HG02885 (cell line): ENCODE data around the gene SPON2.
A peak's percentile ranks its signal among the peaks of the same experiment; 100 is the strongest.

ENCODE experiments used
- ATAC-seq: cut with Tn5 transposase; IDR thresholded peaks from one replicate; pipeline ENCODE4 v1.9.1; 2021; ENCODE audit warnings: mild to moderate bottlenecking; ENCODE audit not compliant: unreplicated experiment, poor library complexity

SPON2 gene

DNA sequence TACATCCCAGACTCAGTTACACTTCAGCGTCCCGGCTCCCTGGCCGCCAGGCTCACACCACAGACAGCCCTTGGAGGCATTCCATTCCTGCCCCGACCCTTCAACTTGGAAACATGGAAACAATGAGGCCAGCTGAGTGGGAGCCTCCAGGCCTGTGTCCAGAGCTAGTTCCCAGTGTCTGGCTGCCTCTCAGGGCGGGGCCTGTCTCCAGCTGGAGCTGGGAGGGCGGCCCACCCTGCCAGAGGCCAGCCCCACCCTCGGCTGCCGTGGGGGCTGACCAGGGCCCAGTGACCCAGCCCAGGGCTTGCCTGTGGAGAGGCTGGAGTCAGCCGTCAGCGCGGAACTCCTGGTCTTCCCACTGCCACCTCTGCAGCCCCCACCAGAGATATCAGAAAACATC, 37.4 kb upstream of the SPON2 start:
- no peak for ATAC-seq

DNA sequence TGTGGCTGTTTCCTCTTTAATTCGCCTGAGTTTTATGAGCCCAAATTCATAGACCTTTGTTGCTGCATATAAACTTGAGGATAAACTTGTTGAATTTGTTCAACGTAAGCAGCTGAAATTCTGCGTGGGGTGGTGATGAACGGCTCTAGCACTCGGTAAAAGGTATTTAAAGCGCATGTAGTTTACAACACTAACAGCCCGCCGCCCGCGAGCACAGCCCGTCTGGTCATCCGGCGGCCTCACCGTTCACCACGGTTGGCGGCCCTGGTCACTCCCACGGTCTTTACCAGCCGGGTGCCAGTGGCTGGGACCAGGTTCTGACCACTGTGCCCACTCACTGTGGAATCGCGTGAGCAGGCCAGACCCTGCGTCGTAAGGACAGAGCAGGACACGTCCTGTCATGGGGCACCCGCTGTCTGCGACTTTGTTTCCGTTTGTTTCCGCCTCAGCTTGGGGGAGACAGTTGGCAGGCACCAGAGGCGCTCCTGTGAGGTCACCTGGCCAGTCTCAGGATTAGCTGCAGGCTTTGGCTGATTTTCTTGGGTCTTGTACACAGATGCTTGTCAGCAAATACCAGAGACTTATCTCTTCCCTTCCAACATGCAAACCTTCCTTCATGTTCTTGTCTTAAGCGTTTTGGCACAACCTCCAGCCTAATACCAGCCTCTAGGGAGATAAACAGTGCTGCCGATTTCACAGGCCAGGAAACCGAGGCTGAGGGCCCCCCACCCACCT, 36.8 kb upstream of the SPON2 start:
- no peak for ATAC-seq

DNA sequence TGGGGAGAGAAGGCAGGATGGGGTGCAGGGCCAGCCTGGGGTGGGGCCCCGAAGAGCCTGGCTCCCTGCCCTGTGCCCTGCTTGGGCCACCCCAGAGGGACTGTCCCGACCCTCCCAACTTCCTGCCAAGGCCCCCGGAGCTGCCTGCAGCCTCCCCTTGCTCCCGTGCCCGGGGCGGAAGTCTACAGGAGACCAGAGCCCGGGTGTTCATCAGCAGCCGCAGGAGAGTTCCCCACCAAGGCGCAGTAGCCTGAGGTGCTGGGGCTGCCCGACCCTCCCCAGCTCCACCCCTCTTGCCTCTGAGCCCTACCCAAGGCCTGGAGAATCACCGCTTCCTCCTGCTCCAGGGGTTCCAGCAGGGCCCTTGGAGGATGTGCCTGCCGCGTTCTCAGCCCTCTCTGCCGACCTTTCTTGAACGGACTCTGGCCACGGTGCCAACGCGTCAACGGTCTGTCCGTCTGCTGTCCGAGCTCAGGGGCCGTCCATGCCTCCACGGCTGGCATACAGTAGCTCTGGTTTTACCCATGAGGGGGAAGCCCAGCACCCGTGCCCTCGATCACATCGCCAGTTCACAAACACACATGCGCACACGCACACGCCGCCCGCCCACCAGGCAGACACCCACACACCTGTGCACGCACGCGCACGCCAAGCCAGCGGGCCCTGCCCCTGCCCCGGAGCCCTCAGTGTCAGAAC, 36.0 kb upstream of the SPON2 start:
- ATAC-seq = no peak

DNA sequence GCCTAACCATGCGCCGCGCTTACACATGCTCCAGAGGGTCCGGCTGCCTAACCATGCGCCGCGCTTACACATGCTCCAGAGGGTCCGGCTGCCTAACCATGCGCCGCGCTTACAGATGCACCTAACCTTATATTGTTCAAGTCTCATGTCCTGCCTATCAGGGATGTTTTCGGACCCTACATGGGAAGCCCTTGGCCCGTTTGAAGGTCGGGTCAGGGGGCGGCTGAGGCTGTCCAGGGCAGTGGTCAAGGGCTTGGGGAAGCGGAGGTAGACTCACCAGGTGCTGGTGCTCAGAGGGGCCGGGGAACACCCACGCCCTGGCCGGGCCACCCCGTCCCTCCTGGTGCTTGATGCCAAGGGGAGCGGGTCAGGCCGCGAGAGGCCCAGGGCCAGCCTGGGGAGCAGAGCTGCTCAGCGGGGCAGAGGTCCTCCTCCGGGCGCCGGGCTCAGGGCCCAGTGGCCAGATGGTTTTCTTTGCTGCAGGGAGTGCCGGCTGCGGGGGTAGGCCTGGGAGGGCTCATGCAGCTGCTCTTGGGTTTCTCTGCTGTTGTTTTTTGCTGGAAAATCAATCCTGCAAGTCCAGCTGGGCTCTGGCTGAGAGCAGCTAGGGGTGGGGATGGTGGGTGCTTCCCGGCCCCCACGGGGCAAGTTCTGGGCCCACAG, 35.4 kb upstream of the SPON2 start:
- no peak for ATAC-seq

DNA sequence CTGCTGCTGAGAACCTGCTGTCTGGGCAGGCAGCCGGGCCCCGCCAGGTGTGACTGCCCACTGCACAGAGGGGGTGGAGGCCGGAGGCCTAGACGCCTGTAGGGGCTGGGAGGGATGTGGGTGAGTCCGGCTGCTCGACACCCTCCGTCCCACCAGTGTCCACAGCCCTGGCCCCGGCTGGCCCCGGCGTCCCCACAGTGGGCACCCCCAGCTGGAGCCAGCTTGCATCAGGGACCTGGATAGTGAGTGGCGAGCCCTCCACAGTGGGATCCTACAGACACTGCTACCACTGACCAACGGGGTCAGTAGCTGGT, 34.7 kb upstream of the SPON2 start:
- ATAC-seq = no peak

DNA sequence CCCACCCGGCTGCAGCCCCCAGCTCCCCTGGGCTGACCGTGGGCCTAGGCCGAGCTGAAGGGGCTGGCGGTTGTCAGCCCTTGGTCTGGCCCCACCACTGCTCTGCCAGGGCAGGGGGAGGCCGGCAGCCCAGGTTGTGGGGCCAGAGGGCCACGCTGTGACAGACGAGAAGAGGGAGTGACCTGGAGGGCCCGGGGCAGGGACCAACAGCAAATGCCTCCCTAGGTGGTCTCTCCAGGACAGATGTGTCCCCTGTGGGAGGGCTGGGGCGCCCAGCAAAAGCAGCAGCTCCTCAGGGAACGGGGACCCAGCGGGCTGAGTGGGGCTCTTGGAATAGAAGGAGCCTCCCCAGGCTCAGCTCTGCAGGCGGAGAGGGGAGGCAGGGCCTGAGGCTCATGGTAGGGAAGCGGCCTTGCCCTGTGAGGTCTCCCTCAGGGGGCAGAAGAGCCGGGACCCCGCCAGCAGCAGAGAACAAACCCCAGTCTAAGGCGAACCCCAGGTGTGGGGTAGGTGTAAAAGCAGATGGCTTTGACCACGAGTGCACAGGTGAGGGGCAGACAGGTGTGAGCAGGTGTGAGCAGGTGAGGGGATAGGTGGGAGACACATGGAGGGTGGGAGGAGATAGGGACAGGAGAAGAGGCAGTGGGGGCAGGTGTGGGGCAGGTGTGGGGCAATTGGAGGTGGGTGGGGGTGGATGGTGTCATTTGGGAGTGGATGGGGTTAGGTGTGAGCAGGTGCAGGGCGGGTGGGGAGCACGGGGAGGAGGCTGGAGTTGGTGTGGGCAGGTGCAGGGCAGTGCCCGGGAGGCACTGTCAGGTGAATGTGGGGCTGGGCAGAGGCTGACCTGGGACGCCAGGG, 34.1 kb upstream of the SPON2 start:
- no peak for ATAC-seq

DNA sequence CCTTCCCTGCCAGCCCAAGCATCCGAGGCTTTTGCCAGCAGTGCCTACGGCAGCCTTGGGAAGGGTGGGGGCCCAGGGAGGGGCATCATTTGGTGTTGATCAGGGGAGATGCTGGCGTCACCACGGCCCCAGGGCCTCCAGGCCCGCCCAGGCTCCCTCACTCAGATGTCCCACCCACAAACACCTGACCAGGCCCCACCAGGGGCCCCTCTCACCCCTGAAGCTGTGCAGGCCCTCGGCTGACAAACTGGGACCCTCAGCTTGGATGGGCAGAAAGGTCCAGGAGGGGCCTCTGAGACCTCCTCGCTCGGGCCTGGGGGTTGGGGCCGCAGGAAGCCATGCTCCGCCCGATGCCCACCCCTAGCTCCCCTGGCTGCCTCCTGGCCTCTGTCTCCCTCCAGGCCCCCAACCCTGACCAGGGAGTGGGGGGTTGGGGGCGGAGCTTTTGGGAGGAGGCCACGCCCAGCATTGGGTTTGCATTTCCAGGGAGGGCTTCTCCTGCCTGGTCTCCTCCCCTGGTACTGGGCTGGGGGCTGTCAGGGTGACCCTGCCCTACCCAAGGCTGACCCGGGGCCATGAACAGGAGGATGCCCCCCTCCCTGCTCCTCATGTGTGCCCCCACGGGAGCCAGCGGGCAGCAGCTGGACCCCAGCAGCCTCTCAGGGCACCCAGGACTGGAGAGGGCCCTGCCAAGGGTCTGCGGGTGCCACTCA, 33.4 kb upstream of the SPON2 start:
- no peak for ATAC-seq

DNA sequence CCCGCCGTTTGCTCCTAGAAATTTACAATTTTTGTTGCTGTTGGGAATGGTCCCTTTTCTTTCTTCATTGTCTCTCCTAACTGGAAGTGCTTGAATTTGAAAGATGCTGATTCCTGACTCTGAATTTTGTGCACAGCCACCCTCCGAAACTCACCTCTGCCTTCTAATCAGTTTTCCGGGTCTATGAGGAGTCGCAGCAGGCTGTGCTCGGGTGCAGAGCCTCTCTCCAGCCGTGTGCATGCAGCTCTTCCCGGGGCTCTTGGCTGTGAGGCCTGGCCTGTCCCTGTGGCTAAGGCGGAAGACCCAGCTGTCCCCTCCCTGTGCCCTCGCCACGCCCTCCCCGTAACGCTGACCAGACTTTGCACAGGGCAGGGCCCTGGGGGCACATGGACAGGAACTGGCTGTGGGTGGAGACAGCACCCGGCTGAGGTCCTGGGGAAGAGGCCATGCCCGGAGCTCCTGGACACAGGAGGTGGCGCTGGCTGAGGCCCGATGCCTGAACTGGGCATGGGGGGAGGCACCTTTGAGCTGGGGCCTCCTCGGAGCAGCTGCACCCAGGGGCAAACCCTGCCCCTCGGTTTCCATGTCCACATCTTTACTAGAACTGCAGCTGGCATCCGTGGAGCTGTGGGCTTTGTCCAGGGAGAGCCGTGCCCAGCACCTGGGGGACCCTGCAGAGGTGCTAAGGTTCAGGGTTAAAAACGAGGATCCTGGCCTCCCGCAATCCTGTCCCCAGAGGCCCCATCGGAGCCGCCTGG, 32.6 kb upstream of the SPON2 start:
- ATAC-seq = no peak

DNA sequence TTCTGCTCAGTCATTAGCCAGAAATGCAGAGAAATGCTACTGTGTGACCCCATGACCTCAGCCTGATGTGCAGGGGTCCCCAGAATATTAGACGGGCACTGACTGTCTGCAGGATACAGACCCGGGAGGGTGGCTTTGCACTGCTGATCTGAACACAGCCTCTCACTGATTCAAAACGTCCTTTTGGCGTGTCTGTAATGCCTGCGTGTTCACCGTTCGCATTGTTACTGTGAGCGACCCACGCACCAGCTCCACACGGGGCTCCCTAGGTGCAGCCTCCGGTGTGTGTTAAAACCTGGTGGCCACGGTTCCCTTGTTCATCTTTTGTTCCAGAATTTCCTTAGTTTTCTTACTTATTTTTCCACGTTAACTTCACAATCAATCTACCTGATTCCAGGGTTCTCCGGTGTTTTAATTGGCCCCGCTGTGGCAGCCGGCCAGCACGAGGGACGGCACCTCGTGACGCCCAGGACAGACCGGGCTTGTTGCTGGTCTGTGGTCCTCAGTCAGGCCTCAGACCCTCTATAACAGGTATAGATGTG, 32.0 kb upstream of the SPON2 start:
- no peak for ATAC-seq

DNA sequence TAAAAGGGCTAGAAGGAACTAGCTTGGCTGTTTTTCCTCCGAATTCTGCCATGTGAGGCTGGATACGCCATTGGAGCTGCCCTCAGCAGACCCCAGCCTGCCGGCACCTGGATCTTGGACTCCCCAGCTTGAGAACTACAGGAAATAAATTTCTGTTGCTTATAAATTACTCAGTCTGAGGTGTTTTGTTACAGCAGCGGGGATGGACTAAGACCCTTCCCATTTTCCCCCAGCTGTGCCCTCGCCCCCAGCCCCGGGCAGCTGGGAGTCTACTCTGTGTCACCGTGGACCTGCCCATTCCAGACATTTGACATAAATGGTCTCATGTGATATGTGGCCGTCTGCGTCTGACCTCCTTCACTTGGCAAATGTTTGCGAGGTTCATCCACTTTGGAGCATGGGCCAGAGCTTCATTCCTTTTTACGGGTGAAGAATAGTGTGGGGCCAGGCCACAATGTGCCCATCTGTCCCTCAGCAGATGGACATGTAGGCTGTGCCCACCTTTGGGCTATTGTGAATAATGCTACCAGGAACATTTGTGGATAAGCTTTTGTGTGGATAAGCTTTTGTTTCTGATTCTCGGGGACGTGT, 30.7 kb upstream of the SPON2 start:
- no peak for ATAC-seq

DNA sequence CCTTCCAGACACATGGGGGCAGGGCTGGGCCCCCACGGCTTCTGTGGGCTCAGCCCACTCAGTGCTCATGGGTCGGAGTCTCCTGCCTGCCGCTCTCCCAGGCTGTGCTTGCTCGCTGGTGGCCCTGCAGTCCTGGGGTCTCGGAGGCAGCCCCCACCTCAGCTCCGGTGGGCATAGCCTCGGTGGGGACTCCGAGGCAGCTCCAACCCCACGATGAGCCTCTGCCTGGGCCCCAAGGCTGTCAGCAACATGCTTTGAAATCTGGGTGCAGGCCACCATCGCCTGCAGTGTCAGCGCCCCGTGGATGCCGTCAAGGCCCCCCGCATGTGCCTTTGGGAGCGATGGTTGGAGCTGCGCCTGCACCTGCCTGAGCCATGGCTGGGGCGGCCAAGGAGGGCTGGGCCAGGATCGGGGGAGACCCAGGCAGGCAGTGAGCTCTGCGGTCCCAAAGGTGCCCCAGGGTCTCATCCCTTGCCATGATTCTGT, 30.2 kb upstream of the SPON2 start:
- ATAC-seq = no peak

DNA sequence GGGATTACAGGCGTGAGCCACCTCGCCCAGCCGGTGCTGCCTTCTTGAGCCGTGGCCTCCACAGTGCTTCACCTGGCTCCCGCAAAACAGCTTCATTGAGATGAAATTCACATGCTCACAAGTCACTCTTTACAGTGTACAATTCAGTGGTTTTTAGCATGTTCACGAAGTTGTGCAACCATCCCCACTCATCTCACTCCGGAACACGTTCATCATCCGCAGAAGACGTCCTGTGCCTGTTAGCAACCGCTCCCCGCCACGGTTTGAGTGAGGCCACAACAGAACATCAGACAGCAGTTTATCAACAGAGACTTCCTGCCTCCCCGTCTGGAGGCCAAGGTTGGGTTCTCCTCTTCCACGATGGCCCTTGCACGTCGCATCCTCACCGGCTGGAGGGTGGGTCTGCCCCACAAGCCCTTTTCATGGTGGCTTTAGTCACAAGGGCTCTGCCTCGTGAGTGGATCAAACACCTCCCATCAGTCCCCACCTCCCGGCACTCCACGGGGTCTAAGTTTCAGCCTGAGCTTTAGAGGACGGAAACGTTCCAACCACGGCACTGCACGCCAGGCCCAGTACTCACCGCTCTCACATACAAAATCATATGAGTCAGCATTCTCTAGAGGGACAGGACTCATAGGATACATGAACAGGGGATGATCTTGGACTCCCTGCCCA, 29.6 kb upstream of the SPON2 start:
- ATAC-seq = peak; percentile 33

DNA sequence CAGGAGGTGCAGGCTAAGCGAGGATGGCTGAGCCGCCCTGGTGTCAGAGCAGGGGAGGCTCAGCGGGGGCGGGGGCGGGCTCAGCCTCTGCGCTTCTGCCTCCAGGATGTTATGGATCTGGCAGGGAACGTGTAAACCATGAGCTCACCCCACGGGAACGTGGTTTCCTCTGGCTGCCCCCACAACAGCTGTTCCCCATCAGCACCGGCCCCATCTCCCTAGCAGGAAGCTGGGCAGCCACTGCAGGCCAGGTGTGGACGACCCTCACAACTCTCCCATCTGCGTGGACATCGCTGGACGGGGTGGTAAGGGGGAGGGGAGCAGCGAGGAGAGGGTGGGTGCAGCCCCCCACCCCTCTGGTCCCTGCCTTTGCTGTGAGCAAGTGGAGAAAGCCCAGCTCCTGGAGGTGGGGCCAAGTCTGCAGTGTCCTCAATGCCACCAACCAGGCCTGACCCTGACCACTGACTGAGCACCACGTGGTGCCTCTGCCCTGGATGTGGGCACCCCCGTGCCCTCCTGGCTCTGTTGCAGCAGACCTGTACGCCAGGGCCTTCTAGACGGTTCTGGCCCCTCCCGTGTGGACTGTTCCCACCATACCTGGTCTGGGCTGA, 28.1 kb upstream of the SPON2 start:
- peak; percentile 3 for ATAC-seq

DNA sequence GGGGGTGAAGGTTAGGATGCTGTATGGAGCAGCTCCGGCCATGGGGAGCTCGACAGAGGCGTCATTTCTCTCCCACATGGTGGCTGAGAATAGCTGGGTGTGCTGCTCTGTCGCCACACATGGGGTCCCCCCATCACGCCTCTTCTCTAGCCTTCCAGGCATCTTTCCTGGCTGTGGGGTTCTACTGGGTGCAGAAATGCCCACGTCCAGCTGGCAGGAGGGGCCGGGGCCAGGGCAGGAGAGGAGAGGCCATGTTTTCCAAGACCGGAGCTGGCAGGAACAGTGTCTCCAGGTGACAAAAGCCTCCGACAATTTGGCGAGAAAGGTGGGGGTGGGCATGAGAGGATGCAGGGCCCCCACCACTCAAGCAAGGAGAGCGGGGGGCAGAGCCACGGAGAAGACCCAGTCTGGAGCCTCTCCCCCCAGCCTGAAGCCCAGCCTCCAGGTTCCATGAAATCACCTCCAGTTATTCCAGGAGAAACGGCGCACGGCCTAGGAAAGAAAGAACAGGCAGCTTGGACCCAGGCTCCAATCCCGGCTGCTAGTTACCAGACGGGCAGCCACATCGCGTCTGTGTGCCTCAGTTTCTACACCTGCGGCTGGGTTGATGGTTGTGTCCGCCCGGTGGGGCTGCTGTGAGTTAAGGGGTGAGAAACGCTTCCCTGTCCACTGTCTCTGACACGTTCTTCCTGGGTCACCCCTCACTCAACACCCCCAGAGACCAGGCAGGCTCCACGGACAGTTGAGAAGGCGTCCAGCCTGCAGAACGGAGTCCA, 27.4 kb upstream of the SPON2 start:
- no peak for ATAC-seq

DNA sequence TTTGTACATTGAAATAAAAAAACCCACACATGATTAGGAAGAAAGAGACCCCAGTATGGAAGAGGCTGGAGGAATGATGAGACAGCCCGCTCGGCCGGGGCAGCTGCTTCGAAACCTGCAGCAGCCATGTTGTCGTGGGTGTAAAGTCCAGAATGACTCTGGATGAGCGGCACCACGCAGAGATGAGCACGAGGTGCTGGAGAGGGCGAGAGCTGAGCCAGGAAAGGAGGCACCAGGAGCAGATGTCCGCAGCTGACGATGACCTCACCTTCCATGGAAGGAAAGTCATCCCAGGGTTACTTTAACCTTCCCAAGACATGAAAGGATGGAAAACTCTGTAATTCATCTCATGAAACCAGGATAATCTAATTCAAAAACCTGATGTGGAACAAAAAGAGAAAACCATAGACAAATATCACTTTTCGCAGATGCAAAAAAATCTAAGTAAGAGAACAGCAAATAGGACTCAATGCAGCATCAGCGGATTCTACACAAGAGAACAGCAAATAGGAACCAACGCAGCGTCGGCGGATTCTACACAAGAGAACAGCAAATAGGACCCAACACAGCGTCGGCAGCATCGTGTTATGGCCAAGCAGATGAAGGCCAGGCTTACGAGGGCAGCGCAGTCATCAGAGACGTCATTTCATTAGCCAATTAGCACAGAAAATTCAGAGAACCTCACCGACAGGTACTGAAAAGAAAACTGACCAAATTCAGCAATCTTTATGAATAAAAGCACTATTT, 25.9 kb upstream of the SPON2 start:
- no peak for ATAC-seq

DNA sequence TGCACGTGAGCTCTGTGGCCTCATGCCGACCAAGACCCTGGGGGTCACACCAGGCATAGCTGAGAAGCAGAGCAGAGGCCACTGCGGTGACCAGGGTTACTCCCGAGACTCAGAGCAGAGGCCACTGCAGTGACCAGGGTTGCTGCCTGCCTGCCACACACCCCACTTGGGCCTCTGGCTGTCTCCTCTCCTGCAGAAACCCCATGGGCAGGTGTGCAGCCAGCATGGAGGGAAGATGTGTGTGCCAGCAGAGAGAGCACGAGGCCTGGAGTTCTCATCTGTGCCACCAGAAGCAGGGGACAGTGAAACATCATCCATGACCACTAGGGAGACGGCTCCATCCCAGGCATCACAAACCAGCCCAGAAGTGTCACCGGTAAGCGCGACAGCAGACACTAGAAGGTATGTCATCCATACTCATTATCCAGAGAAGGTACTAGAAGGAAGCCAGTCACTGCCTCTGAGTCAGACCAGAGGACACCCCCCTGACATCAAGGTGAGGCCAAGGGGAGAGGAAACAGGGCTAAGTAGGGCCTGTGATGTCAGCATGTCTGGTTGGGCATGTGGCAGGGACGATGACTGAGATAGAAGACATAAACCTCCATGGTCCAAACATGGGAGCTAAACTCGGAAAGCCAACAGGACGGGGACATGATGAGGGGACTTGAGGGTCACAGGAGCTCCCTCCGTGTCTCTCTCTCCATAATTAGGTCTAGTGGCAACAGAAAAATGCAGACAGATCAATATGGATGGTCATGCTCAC, 24.2 kb upstream of the SPON2 start:
- ATAC-seq = no peak
